SHP77 (cell line): Measurements from ENCODE around the gene UBAP2L.

Source experiments
- DNase-seq, 2 experiments: peaks; one replicate each; lab custom pipeline; 2025; lab: John Stamatoyannopoulos, UW

UBAP2L gene

GRCh38 chr1:154220071-154220969, at the start of gene UBAP2L:
Gene UBAP2L (plus strand): TSS chr1:154220955. CDS start chr1:154225124, 4,169 bp downstream.
- DNase-seq: peak; percentile 100

- DNase-seq: no peak
Measured at GRCh38 chr1:154171223-154171583, 49.6 kb upstream of the UBAP2L start.

GRCh38 chr1:154171880-154172279, 48.9 kb upstream of the UBAP2L start:
- DNase-seq: no peak

GRCh38 chr1:154174654-154175053, 46.1 kb upstream of the UBAP2L start:
- DNase-seq: no peak

- DNase-seq: no peak
Measured at GRCh38 chr1:154176337-154176736, 44.4 kb upstream of the UBAP2L start.

- no peak for DNase-seq
Measured at GRCh38 chr1:154178013-154178412, 42.7 kb upstream of the UBAP2L start.

GRCh38 chr1:154178911-154179811, 41.6 kb upstream of the UBAP2L start:
- no peak for DNase-seq

GRCh38 chr1:154179946-154180687, 40.6 kb upstream of the UBAP2L start:
- DNase-seq: no peak

GRCh38 chr1:154181944-154182343, 38.8 kb upstream of the UBAP2L start:
- DNase-seq: no peak

- peak; percentile 37 to 66 for DNase-seq
Measured at GRCh38 chr1:154182344-154183045, 38.3 kb upstream of the UBAP2L start.

GRCh38 chr1:154183046-154183915, 37.5 kb upstream of the UBAP2L start:
- DNase-seq: peak; percentile 100

GRCh38 chr1:154186177-154186576, 34.6 kb upstream of the UBAP2L start:
- peak; percentile 79 to 81 for DNase-seq

GRCh38 chr1:154186852-154187501, 33.8 kb upstream of the UBAP2L start:
- DNase-seq: no peak

GRCh38 chr1:154190550-154190949, 30.2 kb upstream of the UBAP2L start:
- DNase-seq: peak; percentile 22 to 29

- no peak for DNase-seq
Measured at GRCh38 chr1:154191990-154192461, 28.7 kb upstream of the UBAP2L start, which contains the start of gene TPM3. Gene TPM3 (minus strand): TSS chr1:154192100. CDS start chr1:154192018, 82 bp downstream.

GRCh38 chr1:154192476-154192875, 28.3 kb upstream of the UBAP2L start:
- no peak for DNase-seq

GRCh38 chr1:154193821-154194220, 26.9 kb upstream of the UBAP2L start:
- DNase-seq: peak; percentile 88 to 94

GRCh38 chr1:154198756-154199562, 21.8 kb upstream of the UBAP2L start:
- peak; percentile 49 to 84 for DNase-seq

GRCh38 chr1:154199563-154199879, 21.2 kb upstream of the UBAP2L start:
- no peak for DNase-seq
